Fibroblast of peridontal ligament (primary cell): Measurements from ENCODE around the gene HASPIN.

ENCODE experiments used
- DNase-seq: peaks from one replicate; pipeline ENCODE4 v3.0.0-alpha.2; 2010; ENCODE audit errors: extremely low read depth

The HASPIN gene

GRCh38 chr17:3723556-3724377 lies at the start of gene HASPIN:
HASPIN (plus strand) TSS chr17:3723903; CDS start chr17:3723936, 33 bp downstream.
- peak; percentile 84 for DNase-seq

- no peak for DNase-seq
Measured at GRCh38 chr17:3675886-3676285, 47.8 kb upstream of the HASPIN start.

- DNase-seq, result no peak
Measured at GRCh38 chr17:3678095-3678820, 45.4 kb upstream of the HASPIN start.

- DNase-seq, result no peak
Measured at GRCh38 chr17:3678821-3679530, 44.7 kb upstream of the HASPIN start.

- no peak for DNase-seq
Measured at GRCh38 chr17:3679531-3680126, 44.1 kb upstream of the HASPIN start.

GRCh38 chr17:3681057-3681456 lies 42.6 kb upstream of the HASPIN start:
- DNase-seq, result no peak

- DNase-seq, result no peak
Measured at GRCh38 chr17:3681565-3681964, 42.1 kb upstream of the HASPIN start.

GRCh38 chr17:3682033-3682432 lies 41.7 kb upstream of the HASPIN start:
- DNase-seq, result no peak

- no peak for DNase-seq
Measured at GRCh38 chr17:3683054-3683511, 40.6 kb upstream of the HASPIN start.

- no peak for DNase-seq
Measured at GRCh38 chr17:3685174-3685573, 38.5 kb upstream of the HASPIN start.

- DNase-seq, result no peak
Measured at GRCh38 chr17:3688027-3688553, 35.6 kb upstream of the HASPIN start.

GRCh38 chr17:3688852-3689261 lies 34.8 kb upstream of the HASPIN start:
- no peak for DNase-seq

- no peak for DNase-seq
Measured at GRCh38 chr17:3689262-3690093, 34.2 kb upstream of the HASPIN start.

- DNase-seq, result no peak
Measured at GRCh38 chr17:3690094-3690715, 33.5 kb upstream of the HASPIN start.

GRCh38 chr17:3691617-3692067 lies 32.1 kb upstream of the HASPIN start:
- no peak for DNase-seq

- no peak for DNase-seq
Measured at GRCh38 chr17:3692346-3692745, 31.4 kb upstream of the HASPIN start.

- no peak for DNase-seq
Measured at GRCh38 chr17:3693141-3693540, 30.6 kb upstream of the HASPIN start.

GRCh38 chr17:3693829-3694231 lies 29.9 kb upstream of the HASPIN start:
- DNase-seq, result no peak

GRCh38 chr17:3695129-3695722 lies 28.5 kb upstream of the HASPIN start:
- no peak for DNase-seq
